CD14-positive monocyte (primary cell): ENCODE data around the gene IFT172. TPM values are rescaled to one million over a fixed set of nuclear protein-coding genes. Genes with fewer than 3 reads are reported as not detected.
A peak's percentile ranks its signal among the peaks of the same experiment; 100 is the strongest.

Source experiments
- DNase-seq, 3 donors: peaks; one replicate each; pipeline ENCODE4 v3.0.0-alpha.2; 2011 to 2022
- H2AFZ ChIP-seq: 2 replicates; pipeline ENCODE4 v1.6.0; 2012; ENCODE audit warnings: mild to moderate bottlenecking, low read depth, low read length, inconsistent platforms; ENCODE audit not compliant: insufficient read depth, poor library complexity, severe bottlenecking
- H3K27ac ChIP-seq, 2 donors: 1 replicate in 1 of 2; 2 replicates in 1 of 2; pipeline ENCODE4 v1.5.1; 2012 to 2013; ENCODE audit warnings: low read length in 2 of 2, control low read depth in 1 of 2, inconsistent platforms in 1 of 2, low read depth in 1 of 2, mild to moderate bottlenecking in 1 of 2
- H3K27me3 ChIP-seq, 2 donors: one replicate each; pipeline versions ENCODE4 v1.6.0 to v1.6.1; 2011 to 2013; ENCODE audit warnings: low read length in 2 of 2; ENCODE audit not compliant: control insufficient read depth in 2 of 2, insufficient read depth in 2 of 2
- H3K36me3 ChIP-seq, 2 donors: replicated peaks in 1 of 2; 1 replicate in 1 of 2; 2 replicates in 1 of 2; pipeline versions ENCODE4 v1.5.1 to v1.6.1; 2012 to 2013; ENCODE audit warnings: low read length in 2 of 2, control low read depth in 1 of 2, inconsistent platforms in 1 of 2, mild to moderate bottlenecking in 1 of 2; ENCODE audit not compliant: insufficient read depth in 2 of 2, control insufficient read depth in 1 of 2
- H3K4me1 ChIP-seq, 2 donors: 1 replicate in 1 of 2; 2 replicates in 1 of 2; pipeline versions ENCODE4 v1.5.1 to v1.6.1; 2012 to 2013; ENCODE audit warnings: low read length in 2 of 2, control low read depth in 1 of 2, inconsistent platforms in 1 of 2, mild to moderate bottlenecking in 1 of 2, moderate library complexity in 1 of 2; ENCODE audit not compliant: insufficient read depth in 2 of 2, control insufficient read depth in 1 of 2
- H3K4me2 ChIP-seq: replicated peaks from 2 replicates; pipeline ENCODE3; 2012; ENCODE audit warnings: low read length, moderate library complexity, mild to moderate bottlenecking; ENCODE audit not compliant: poor library complexity, severe bottlenecking; ENCODE audit errors: extremely low read depth
- H3K4me3 ChIP-seq, 3 experiments: fragments of 200-600 bp in 1 of 3; sonication (generic) in 1 of 3; replicated peaks in 1 of 3; 1 replicate in 2 of 3; 2 replicates in 1 of 3; pipeline ENCODE4 v1.5.1; 2011 to 2013; ENCODE audit warnings: low read length in 3 of 3, mild to moderate bottlenecking in 3 of 3, control low read depth in 2 of 3, low read depth in 2 of 3, inconsistent platforms in 1 of 3, moderate library complexity in 1 of 3
- H3K79me2 ChIP-seq: 2 replicates; pipeline ENCODE4 v1.6.0; 2012; ENCODE audit warnings: mild to moderate bottlenecking, control low read depth, inconsistent platforms, low read length, moderate library complexity; ENCODE audit not compliant: insufficient read depth
- H3K9ac ChIP-seq: 2 replicates; pipeline ENCODE4 v1.6.0; 2017; ENCODE audit warnings: low read length, mild to moderate bottlenecking; ENCODE audit not compliant: insufficient read depth, poor library complexity, severe bottlenecking
- H3K9me3 ChIP-seq, 2 donors: replicated peaks in 1 of 2; 1 replicate in 1 of 2; 2 replicates in 1 of 2; pipeline versions ENCODE4 v1.5.1 to v1.6.1; 2012 to 2013; ENCODE audit warnings: low read length in 2 of 2, control low read depth in 1 of 2; ENCODE audit not compliant: control insufficient read depth in 1 of 2, insufficient read depth in 1 of 2
- H4K20me1 ChIP-seq: 2 replicates; pipeline ENCODE4 v1.6.0; 2012; ENCODE audit warnings: mild to moderate bottlenecking, low read length, control low read depth, moderate library complexity; ENCODE audit not compliant: insufficient read depth
- H3K27ac Mint-ChIP-seq, 7 donors: one replicate each; pipeline ENCODE4 v1.8.0; 2020; ENCODE audit warnings: mild to moderate bottlenecking in 7 of 7, mixed read lengths in 7 of 7, moderate library complexity in 6 of 7, inconsistent platforms in 2 of 7
- H3K27me3 Mint-ChIP-seq, 3 donors: one replicate each; pipeline ENCODE4 v1.8.0; 2021 to 2022; ENCODE audit warnings: low read depth in 3 of 3, mild to moderate bottlenecking in 3 of 3, mixed read lengths in 3 of 3, moderate library complexity in 3 of 3, inconsistent platforms in 1 of 3
- H3K36me3 Mint-ChIP-seq, 2 donors: one replicate each; pipeline ENCODE4 v1.8.0; 2020; ENCODE audit warnings: mixed read lengths in 2 of 2, inconsistent platforms in 1 of 2, mild to moderate bottlenecking in 1 of 2
- H3K4me1 Mint-ChIP-seq: one replicate; pipeline ENCODE4 v1.8.0; 2020; ENCODE audit warnings: mild to moderate bottlenecking, mixed read lengths
- H3K4me3 Mint-ChIP-seq, 2 donors: one replicate each; pipeline ENCODE4 v1.8.0; 2020; ENCODE audit warnings: mild to moderate bottlenecking in 2 of 2, mixed read lengths in 2 of 2, moderate library complexity in 1 of 2
- H3K9me3 Mint-ChIP-seq, 7 donors: one replicate each; pipeline ENCODE4 v1.8.0; 2020 to 2022; ENCODE audit warnings: mixed read lengths in 7 of 7, mild to moderate bottlenecking in 6 of 7, moderate library complexity in 6 of 7, inconsistent platforms in 2 of 7
- WGBS: methylation state at CpG from one replicate; pipeline ENCODE4 v1.1.5; 2013; ENCODE audit warnings: missing lambda C conversion rate; ENCODE audit not compliant: insufficient coverage; 5-methylcytosine and 5-hydroxymethylcytosine counted together
- intact Hi-C, 2 donors: fragments of 100-400 bp; cut with micrococcal nuclease; formaldehyde crosslinking; loops; one replicate each; pipeline versions ENCODE4 v1.15.0 to v1.15.1; 2023
- polyA plus RNA-seq, 3 donors: library from polyadenylated mRNA; depleted of rRNA in 1 of 3; unstranded in 2 of 3; stranded (reverse) in 1 of 3; fragments of 300-500 nt in 2 of 3; fragments of >200 nt in 1 of 3; fragmentation: Illumina TruSeq in 2 of 3; gene quantifications; 1 replicate in 2 of 3; 2 replicates in 1 of 3; pipeline ENCODE4 v1.2.3, GENCODE V29; 2012 to 2021
- TF ChIP-seq, protein P1 (sequence below): fragments of 200-600 bp; IDR thresholded peaks from one replicate; pipeline ENCODE4 v1.8.0; 2022; ENCODE audit warnings: antibody characterized with exemption, mild to moderate bottlenecking

The IFT172 gene
- polyA plus RNA-seq, 3 donors: 1.7 to 12.8 (median 3.6) TPM

DNA sequence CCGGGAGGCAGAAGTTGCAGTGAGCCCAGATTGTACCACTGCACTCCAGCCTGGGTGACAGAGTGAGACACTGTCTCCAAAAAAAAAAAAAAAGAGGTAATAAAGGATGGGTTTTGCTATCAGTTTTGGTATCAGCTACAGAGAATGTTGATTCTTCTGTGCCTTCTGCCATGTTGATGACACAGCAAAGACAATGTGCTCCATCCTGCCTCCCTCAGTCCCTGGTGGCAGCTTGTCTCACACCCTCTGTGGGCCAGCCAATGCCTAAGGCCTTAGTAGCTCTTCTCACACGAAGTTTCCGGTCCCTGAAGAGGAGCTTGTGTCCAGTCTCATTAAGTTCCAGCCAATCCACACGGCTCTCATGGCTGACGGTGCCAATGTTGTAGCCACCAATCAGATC is 17.6 kb downstream of the IFT172 start:
- Mint-ChIP-seq H3K4me1 (no peaks in the 10 kb centered on the region), H3K27ac (peak overlapping the region in 1 of 7 donors; percentile 47), H3K4me3 (no peak overlapping the region), H3K36me3 (peaks cover 21 to 24% of the 10 kb centered on the region in 2 donors), H3K9me3 (no peaks in the 10 kb centered on the region), H3K27me3 (peaks cover 0 to 1% (median 0%) of the 10 kb centered on the region in 3 donors)
- intact Hi-C loops: no loop called here
- Histone ChIP-seq H3K4me2 (no peak overlapping the region), H3K9me3 (no peaks in the 10 kb centered on the region), H3K4me1 (no peaks in the 10 kb centered on the region), H3K27ac (no peak overlapping the region), H2AFZ (no peak overlapping the region), H3K36me3 (peaks cover 8 to 22% of the 10 kb centered on the region in 2 donors), H3K9ac (no peak overlapping the region), H3K79me2 (no peaks in the 10 kb centered on the region), H3K4me3 (no peak overlapping the region), H3K27me3 (no peaks in the 10 kb centered on the region), H4K20me1 (no peaks in the 10 kb centered on the region)
- 96% methylated on average over 3 of the region's 5 CpGs for WGBS
- TF ChIP-seq, protein P1, sequence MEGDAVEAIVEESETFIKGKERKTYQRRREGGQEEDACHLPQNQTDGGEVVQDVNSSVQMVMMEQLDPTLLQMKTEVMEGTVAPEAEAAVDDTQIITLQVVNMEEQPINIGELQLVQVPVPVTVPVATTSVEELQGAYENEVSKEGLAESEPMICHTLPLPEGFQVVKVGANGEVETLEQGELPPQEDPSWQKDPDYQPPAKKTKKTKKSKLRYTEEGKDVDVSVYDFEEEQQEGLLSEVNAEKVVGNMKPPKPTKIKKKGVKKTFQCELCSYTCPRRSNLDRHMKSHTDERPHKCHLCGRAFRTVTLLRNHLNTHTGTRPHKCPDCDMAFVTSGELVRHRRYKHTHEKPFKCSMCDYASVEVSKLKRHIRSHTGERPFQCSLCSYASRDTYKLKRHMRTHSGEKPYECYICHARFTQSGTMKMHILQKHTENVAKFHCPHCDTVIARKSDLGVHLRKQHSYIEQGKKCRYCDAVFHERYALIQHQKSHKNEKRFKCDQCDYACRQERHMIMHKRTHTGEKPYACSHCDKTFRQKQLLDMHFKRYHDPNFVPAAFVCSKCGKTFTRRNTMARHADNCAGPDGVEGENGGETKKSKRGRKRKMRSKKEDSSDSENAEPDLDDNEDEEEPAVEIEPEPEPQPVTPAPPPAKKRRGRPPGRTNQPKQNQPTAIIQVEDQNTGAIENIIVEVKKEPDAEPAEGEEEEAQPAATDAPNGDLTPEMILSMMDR: no peak
- no peak for DNase-seq

DNA sequence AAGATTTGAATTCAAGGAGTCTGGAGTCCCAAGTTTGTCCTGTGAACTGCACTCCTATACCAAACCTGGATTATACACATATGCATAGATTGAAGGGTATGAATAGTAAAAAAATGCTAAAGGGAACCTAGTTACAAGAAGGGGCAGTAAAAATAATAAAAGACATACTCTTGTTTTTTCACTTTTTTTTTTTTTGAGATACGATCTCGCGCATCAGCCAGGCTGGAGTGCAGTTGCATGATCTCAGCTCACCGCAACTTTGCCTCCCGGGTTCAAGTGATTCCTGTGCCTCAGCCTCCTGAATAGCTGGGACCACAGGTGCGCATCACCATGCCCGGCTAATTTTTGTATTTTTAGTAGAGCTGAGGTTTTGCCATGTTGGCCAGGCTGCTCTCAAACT is 25.1 kb downstream of the IFT172 start:
- Mint-ChIP-seq H3K27ac (no peak overlapping the region), H3K4me1 (no peaks in the 10 kb centered on the region), H3K4me3 (no peak overlapping the region), H3K27me3 (no peaks in the 10 kb centered on the region), H3K9me3 (no peaks in the 10 kb centered on the region), H3K36me3 (peaks cover 9% of the 10 kb centered on the region in 2 donors)
- Histone ChIP-seq H3K27me3 (no peaks in the 10 kb centered on the region), H3K36me3 (no peaks in the 10 kb centered on the region), H4K20me1 (no peaks in the 10 kb centered on the region), H2AFZ (no peak overlapping the region), H3K4me2 (no peak overlapping the region), H3K9ac (no peak overlapping the region), H3K79me2 (no peaks in the 10 kb centered on the region), H3K27ac (no peak overlapping the region), H3K4me3 (no peak overlapping the region), H3K9me3 (no peaks in the 10 kb centered on the region), H3K4me1 (no peaks in the 10 kb centered on the region)
- TF ChIP-seq, protein P1: no peak
- intact Hi-C loops: no loop called here
- 98% methylated on average over 7 of the region's 7 CpGs for WGBS
- no peak for DNase-seq
